HUES6 (cell line): ENCODE data around the gene PDLIM7.

ENCODE experiments used
- H3K27ac ChIP-seq: 2 replicates; pipeline ENCODE4 v1.7.0; 2013; ENCODE audit warnings: low read depth, mild to moderate bottlenecking, low read length, inconsistent platforms
- H3K27me3 ChIP-seq: 2 replicates; pipeline ENCODE4 v1.6.1; 2013; ENCODE audit warnings: low read length; ENCODE audit not compliant: control insufficient read depth, insufficient read depth
- H3K36me3 ChIP-seq: 2 replicates; pipeline ENCODE4 v1.6.1; 2013; ENCODE audit warnings: low read length; ENCODE audit not compliant: control insufficient read depth, insufficient read depth
- H3K4me1 ChIP-seq: 2 replicates; pipeline ENCODE4 v1.6.1; 2013; ENCODE audit warnings: low read length; ENCODE audit not compliant: control insufficient read depth, insufficient read depth
- H3K4me3 ChIP-seq: 2 replicates; pipeline ENCODE4 v1.5.1; 2013; ENCODE audit warnings: low read depth, low read length
- H3K9ac ChIP-seq: one replicate; pipeline ENCODE4 v1.6.1; 2013; ENCODE audit warnings: mild to moderate bottlenecking, low read length
- H3K9me3 ChIP-seq: 2 replicates; pipeline ENCODE4 v1.6.1; 2013; ENCODE audit warnings: low read depth, low read length; ENCODE audit not compliant: control insufficient read depth, insufficient read depth

Gene PDLIM7

DNA sequence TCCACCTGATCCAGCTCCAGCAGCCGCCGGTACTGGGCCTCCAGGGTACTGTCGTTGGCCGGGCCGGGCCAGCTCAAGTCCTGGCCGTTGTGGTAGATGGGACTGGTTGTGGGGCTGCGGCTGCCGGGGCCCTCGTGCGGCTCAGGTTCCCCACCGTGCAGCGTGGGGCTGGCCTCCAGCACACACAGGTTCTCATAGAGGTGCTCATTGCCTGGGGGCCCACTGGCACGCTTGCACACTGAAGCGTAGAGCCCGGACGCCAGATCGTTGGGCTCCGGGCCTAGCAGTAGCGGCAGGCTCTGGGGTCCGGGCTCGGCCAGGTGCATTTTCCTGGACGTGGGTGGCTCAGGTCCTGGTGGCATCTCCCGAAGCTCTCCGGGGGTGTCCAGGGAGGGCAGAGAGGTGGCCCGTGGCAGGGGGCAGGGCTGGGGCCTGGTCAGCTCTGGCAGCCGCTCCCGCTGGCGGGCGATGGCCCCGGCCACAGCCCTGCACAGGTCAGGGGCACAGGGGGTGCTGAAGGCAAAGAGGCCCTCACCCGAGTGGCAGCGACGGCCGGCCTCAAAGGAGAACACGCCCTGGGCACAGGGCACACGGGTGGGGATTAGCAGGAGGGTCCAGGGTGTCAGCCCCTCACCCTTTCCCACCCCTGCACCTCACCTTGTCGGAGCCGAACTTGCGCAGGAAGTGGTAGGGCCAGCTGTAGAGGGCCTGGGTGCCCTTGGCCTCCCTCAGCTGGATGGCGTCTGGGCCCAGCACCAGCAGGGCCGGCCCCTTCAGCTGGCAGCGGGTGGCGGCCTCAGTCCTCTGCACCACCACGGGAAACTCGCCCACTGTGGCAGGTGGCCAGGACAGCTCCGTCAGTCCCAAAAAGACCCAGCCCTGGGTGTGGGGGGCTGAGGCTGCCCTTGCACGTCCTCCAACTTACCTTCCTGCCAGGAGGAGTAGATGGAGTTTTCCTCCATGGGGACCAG lies 7.0 kb upstream of the PDLIM7 start:
- peaks cover 4% of the 10 kb centered on the region; the same call in 1 of the 2 replicates for H3K27me3 ChIP-seq
- H3K36me3 ChIP-seq, result peaks cover 16% of the 10 kb centered on the region
- H3K9me3 ChIP-seq, result no peaks in the 10 kb centered on the region
- no peak overlapping the region for H3K27ac ChIP-seq
- no peak overlapping the region for H3K4me3 ChIP-seq
- peaks cover 15% of the 10 kb centered on the region for H3K4me1 ChIP-seq
- H3K9ac ChIP-seq, result no peak overlapping the region

DNA sequence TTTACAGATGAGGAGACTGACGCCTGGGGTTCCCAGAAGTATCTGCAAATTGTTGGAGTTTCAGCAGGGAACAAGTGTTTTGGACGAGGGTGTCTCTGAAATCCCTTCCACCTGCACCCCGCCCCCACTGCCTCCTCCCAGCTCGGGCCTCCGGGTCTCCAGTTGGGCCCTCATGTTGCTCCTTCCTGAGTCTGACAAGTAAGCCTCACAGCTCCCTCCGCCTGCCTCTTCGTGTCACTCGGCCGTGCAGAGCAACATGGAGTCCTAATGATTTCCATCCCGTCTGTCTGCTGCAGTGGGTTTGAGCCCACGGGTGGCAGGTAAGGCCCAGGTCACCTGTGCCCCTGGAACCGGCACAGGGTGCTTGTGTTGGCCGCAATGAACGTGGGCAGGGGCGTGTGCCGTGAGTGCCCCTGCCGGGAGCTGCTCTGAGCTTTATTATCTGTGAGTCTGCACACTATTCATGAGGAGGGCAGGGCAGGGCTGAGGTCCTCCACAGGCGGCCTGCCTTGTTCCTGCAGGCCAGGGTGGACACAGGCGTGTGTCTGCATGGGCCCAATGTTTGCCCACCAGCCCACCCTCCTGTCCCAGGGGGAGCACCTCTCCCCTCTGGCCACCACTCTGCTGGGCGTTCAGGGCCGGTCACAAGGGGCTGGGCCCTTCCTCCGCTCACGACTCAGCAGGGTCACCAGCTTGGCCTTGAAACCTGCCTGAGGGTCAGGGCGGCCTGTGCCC lies 6.1 kb upstream of the PDLIM7 start:
- peaks cover 16% of the 10 kb centered on the region for H3K36me3 ChIP-seq
- no peak overlapping the region for H3K4me3 ChIP-seq
- H3K27ac ChIP-seq, result no peak overlapping the region
- no peaks in the 10 kb centered on the region for H3K9me3 ChIP-seq
- H3K27me3 ChIP-seq, result peaks cover 11% of the 10 kb centered on the region
- peaks cover 12% of the 10 kb centered on the region for H3K4me1 ChIP-seq
- H3K9ac ChIP-seq, result no peak overlapping the region

DNA sequence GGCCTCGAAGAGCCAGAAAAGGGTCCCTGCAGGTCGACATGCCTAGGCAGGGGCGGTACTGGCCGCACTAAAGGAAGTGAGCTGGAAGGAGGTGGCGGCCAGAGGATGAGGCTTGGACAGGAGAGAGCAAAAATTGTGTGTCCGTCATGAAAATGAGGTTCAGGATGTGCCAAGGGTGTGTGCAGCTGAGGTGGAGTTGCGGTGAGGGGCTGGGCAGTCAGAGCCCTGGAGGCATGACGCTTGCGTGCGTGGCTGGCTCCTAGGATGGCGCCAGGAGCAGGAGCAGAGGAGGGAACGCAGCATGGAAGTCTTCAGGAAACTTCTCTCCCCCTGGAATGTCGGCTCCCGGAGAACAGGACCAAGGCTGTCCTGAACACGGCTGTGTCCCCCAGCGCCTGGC lies 5.5 kb upstream of the PDLIM7 start:
- peaks cover 16% of the 10 kb centered on the region for H3K27me3 ChIP-seq
- no peak overlapping the region for H3K4me3 ChIP-seq
- no peak overlapping the region for H3K9ac ChIP-seq
- H3K4me1 ChIP-seq, result peaks cover 17% of the 10 kb centered on the region
- no peak overlapping the region for H3K27ac ChIP-seq
- peaks cover 16% of the 10 kb centered on the region; the same call in 1 of the 2 replicates for H3K36me3 ChIP-seq
- no peaks in the 10 kb centered on the region for H3K9me3 ChIP-seq

DNA sequence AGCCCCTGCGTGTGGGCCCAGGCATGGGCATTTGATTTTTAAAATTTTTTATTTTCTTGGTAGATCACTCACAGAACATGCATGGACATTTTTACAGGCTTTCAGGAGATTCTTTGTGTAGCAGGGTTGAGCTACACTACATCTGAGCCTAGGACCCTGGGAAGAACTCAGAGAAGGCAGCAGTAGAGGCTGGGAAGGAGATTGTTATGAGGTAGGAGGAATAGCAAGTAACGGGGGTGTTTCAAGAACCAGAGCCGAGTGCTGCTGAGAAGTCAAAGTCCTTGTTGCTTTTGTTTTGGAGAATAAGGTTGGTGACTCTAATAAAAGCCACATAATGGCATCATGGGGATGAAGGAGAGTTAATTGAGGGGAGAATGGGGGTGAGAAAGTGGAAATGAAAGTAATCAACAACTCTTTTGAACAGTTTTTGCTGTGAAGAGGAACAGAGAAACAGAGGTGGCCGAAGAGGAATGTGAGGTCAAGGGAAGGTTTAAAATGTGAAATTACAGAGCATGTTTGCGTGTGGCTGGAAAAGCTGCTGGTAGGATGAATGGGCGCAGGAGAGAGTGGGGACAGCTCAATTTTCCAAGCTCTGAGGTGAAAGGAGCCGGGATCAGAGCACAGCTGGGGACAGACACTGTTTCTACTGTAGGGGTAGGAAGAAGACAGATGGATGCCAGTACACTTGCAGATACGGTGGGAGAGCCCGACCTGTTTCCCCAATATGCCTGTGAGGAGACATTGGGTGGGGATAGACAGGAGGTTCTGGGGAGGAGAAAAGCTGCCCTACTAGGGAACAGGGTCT lies 4.7 kb upstream of the PDLIM7 start:
- Histone ChIP-seq H3K27me3 (peaks cover 16% of the 10 kb centered on the region), H3K4me3 (no peak overlapping the region), H3K4me1 (peaks cover 17% of the 10 kb centered on the region), H3K9me3 (no peaks in the 10 kb centered on the region), H3K9ac (no peak overlapping the region), H3K27ac (no peak overlapping the region), H3K36me3 (peaks cover 12% of the 10 kb centered on the region; the same call in 1 of the 2 replicates)

DNA sequence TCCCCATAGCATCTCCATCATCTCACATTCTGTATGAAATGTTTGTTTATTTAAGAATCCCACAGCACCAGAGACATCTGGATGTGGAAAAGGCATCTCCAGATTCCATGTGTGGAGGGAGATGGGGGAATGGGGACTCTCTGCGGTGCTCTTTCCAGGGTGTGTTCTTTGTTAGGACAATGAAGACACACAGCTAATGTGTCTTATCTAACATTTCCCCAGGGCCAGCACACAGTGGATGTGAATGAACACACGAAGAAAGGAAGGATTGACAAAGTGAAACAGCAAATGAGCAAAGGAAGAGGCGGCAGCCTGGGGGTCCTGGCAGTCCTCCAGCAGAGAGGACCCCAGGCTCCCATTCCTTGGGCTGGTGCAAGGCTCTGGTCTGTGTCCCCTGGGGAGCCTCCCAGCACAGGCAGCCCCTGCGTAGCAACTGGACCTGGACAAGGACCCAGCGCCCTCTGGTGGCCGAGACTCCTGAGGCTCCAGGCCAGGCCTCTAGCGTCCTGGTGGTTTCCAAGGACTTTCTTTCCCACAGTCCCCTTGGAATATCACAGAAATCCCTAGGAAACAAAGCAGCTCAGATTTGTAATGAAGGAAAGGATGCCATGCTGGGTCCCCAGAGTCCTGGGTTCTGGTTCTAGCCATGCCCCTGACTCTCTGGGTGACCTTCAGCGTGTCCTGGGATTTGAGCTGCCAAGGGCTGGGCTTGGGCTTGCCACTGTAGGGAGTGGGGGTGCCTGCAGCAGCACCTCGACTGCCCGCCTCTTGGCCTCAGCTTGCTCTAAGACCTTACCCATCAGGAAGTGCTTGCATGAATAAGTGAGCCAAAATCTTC lies 3.5 kb upstream of the PDLIM7 start:
- Histone ChIP-seq H3K36me3 (peaks cover 14% of the 10 kb centered on the region), H3K9ac (no peak overlapping the region), H3K4me1 (peaks cover 23% of the 10 kb centered on the region), H3K4me3 (no peak overlapping the region), H3K9me3 (no peaks in the 10 kb centered on the region), H3K27me3 (peaks cover 16% of the 10 kb centered on the region), H3K27ac (no peak overlapping the region)

DNA sequence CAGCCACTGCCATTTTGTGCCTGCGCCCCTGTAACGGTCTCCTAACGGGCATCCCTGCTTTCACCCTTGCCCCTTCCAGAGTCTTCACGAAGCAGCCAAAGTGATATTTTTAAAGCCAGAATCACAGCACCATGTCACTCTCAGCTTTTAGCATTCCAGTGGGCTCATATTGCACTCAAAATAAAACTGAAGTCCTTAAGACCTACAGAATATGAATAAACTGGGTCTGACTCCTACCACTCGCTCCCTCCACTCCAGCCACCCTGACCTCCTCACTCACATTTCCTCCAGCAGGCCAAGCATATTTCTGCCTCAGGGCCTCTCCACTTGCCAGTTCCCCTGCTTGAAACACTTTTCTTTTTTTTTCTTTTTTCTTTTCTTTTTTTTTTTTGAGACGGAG lies 2.4 kb upstream of the PDLIM7 start:
- H3K9me3 ChIP-seq, result no peaks in the 10 kb centered on the region
- no peak overlapping the region for H3K4me3 ChIP-seq
- no peak overlapping the region for H3K27ac ChIP-seq
- peaks cover 33% of the 10 kb centered on the region for H3K4me1 ChIP-seq
- H3K27me3 ChIP-seq, result peaks cover 16% of the 10 kb centered on the region
- H3K36me3 ChIP-seq, result peaks cover 19% of the 10 kb centered on the region
- no peak overlapping the region for H3K9ac ChIP-seq

DNA sequence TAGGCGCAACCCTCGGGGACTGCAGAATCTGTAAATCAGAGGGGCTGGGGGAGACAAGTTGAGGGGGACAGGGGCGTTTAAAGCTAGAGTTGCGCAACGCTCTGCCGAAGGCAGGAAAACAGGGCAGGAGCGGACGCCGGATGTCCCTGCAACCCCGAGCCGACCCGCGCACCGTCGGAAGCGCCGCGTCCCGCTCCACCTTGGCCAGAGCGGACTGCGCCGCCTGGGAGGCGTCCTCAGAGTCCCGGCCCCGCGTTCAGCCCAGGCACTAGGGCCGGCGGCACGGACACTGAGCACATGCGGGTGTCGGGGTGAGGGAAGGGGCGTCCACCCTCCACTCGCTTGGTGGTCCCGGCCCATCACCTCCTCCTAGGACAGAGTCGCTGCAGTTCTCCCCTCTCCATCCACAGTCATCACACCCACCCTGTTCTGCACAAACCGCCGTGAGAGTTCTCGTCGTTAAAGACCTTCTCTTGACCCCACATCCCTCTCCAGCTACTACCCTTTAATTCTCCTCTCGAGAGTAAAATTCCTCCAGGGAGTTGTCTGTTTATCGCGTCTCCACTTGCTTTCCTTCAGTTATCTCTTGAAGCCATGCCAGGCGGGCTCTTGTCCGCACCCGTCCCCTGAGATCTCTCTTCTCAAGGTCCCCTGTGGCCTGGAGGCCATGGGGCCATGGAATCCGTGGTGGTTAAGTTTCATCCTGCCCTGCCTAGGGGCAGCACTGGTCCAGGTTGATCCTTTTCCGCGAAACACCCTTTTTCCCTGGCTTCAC lies 796 bp upstream of the PDLIM7 start:
- no peak overlapping the region; the same call in 1 of the 2 replicates for H3K27ac ChIP-seq
- H3K4me3 ChIP-seq, result peak overlapping the region; percentile 56
- peaks cover 16% of the 10 kb centered on the region for H3K27me3 ChIP-seq
- no peaks in the 10 kb centered on the region for H3K9me3 ChIP-seq
- H3K9ac ChIP-seq, result peak overlapping the region; percentile 57
- H3K36me3 ChIP-seq, result peaks cover 23% of the 10 kb centered on the region
- peaks cover 43% of the 10 kb centered on the region for H3K4me1 ChIP-seq

DNA sequence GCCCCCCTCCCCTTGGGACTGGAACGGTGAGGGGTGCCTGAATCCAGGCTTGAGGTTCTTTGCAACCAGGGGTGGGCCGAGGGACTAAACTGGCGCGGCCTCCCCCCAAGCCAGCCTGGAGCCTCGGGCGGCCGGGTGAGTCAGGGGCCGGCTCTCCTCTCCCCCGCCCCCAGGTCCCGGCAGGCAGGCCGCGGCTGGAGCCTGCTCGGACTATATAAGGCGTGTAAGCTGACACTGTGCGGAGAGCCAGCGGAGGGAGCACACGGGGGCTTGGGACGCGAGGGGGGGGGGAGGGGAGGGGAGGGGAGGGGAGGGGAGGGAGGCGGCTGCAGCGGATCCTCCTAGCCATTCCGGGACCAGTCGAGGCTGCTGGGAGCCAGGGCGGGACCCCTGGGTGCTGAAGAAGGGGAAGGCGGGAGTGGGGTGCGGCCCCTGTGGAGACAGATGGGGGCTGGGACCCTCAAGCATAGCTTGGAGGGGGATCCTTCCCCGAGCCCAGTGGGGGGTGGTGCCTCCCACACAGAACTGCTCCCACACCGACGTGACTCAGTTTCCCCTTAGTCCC lies 595 bp downstream of the PDLIM7 start:
- peaks cover 43% of the 10 kb centered on the region for H3K4me1 ChIP-seq
- peak overlapping the region; percentile 75 for H3K4me3 ChIP-seq
- peak overlapping the region; percentile 98 for H3K9ac ChIP-seq
- H3K27me3 ChIP-seq, result peaks cover 16% of the 10 kb centered on the region
- H3K27ac ChIP-seq, result peak overlapping the region; percentile 99
- H3K36me3 ChIP-seq, result peaks cover 31% of the 10 kb centered on the region
- no peaks in the 10 kb centered on the region for H3K9me3 ChIP-seq

DNA sequence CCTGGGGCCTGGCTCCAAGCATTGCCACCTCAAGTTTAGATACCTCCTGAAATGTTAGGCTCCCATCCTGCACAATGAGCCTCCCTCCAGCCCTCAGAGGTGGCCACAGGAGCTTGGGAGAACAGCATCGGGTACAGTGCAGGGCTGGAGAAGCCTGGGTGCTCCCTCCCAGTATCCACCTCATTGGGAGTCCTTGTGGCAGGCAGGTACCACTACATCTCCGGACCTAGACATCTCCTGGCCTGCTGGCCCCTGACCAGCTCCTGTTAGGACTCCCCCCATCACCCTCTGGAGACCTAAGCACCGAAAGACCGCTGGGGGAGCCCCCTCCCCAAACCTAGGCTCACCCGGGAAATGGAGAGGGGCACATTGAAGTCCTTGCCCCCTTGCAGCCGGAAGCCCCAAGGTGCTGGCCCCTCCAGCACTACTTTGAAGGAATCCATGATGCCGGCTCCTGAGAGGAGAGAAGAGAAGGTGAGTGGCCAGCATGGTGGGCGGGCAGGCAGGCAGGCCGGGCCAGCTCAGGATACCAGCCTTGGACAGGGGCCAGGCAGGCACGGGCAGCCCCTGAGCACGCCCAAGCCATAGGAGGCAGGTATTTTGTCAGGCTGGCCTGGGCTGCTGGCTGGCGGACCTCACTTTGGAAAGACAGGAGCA lies 1.2 kb downstream of the PDLIM7 start:
- Histone ChIP-seq H3K4me1 (peaks cover 42% of the 10 kb centered on the region), H3K4me3 (peak overlapping the region; percentile 74), H3K9ac (peak overlapping the region; percentile 98), H3K27me3 (peaks cover 16% of the 10 kb centered on the region), H3K27ac (peak overlapping the region; percentile 99), H3K9me3 (no peaks in the 10 kb centered on the region), H3K36me3 (peaks cover 32% of the 10 kb centered on the region)
